ENCODE data around the gene INAFM2.

DNA sequence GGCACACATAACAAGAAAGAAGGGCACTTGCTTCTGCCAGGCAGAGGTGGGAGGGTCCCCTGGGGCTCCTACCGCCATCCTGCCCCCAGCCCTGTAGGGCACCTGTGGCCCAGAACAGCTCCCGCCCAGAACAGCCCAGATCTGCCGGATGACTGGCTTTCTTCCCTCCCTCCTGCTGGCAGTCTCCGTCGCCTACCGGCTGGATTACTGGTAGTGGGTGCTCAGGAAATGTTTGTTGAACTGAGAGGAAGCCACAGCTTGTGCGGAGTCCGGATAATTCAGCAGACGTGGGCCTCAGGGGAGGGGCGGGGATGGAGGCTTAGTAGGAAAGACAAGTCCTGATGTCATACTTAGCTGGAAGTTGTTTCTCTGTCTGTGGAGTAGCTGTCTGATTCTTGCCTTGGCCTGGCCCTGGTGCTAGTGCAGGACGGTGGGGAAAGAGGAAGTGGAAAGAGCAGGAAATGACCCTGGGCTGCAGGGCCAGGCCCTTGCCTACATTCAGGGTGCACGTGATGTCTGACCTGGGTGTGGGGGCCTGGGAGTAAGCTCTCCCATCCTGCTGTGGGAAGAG, 10.5 kb downstream of the INAFM2 start:
- TF ChIP-seq SP1 (IDR thresholded peaks at IDR 0.05) (no peak), FOXK2 (IDR thresholded peaks at IDR 0.05) (no peak), BHLHE40 (IDR thresholded peaks at IDR 0.05; ENCODE audit: borderline replicate concordance) (no peak), SUZ12 (IDR thresholded peaks at IDR 0.05) (no peak), ARNT (IDR thresholded peaks at IDR 0.05) (no peak), ELF4 (IDR thresholded peaks at IDR 0.05) (no peak), LEF1 (IDR thresholded peaks at IDR 0.05; ENCODE audit: borderline replicate concordance) (no peak), L3MBTL2 (conservative IDR thresholded peaks at IDR 0.05) (no peak), CTBP1 (IDR thresholded peaks at IDR 0.05; ENCODE audit: borderline replicate concordance) (no peak), ZNF384 (IDR thresholded peaks at IDR 0.05) (no peak), FOXM1 (IDR thresholded peaks at IDR 0.05; ENCODE audit: borderline replicate concordance) (no peak), NFRKB (IDR thresholded peaks at IDR 0.05) (no peak)
- TF ChIP-seq, protein P1, sequence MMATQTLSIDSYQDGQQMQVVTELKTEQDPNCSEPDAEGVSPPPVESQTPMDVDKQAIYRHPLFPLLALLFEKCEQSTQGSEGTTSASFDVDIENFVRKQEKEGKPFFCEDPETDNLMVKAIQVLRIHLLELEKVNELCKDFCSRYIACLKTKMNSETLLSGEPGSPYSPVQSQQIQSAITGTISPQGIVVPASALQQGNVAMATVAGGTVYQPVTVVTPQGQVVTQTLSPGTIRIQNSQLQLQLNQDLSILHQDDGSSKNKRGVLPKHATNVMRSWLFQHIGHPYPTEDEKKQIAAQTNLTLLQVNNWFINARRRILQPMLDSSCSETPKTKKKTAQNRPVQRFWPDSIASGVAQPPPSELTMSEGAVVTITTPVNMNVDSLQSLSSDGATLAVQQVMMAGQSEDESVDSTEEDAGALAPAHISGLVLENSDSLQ (IDR thresholded peaks at IDR 0.05): no peak

Data from HEK293T (cell line).